Mesothelial cell of epicardium (in vitro differentiated cells): ENCODE results near the gene ADI1. TPM values are rescaled to one million over a fixed set of nuclear protein-coding genes. Genes with fewer than 3 reads are reported as not detected.

ENCODE experiments used
- DNase-seq, 2 experiments: peaks; one replicate each; pipeline ENCODE4 v3.0.0; 2021; ENCODE audit warnings: low spot score in 2 of 2; ENCODE audit not compliant: unreplicated experiment in 2 of 2
- H3K27ac Mint-ChIP-seq: 2 replicates; pipeline ENCODE4 v1.8.0; 2021; ENCODE audit warnings: mixed read lengths
- H3K27me3 Mint-ChIP-seq: 2 replicates; pipeline ENCODE4 v1.8.0; 2021; ENCODE audit warnings: low read depth, mixed read lengths
- H3K36me3 Mint-ChIP-seq: 2 replicates; pipeline ENCODE4 v1.8.0; 2021; ENCODE audit warnings: mixed read lengths
- H3K4me1 Mint-ChIP-seq: 2 replicates; pipeline ENCODE4 v1.8.0; 2021; ENCODE audit warnings: mixed read lengths
- H3K4me3 Mint-ChIP-seq: 2 replicates; pipeline ENCODE4 v1.8.0; 2021; ENCODE audit warnings: mild to moderate bottlenecking, moderate library complexity, mixed read lengths
- H3K9me3 Mint-ChIP-seq: 2 replicates; pipeline ENCODE4 v1.8.0; 2021; ENCODE audit warnings: mixed read lengths
- total RNA-seq: library from RNA; stranded (reverse); gene quantifications from 3 replicates; pipeline ENCODE4 v1.2.1, GENCODE V29; 2021
- TF ChIP-seq, protein P1 (sequence below): fragments of 200-600 bp; sonication (generic); IDR thresholded peaks from one replicate; pipeline ENCODE4 v1.5.0; 2021; ENCODE audit warnings: antibody characterized with exemption; ENCODE audit not compliant: unreplicated experiment

The ADI1 gene
- total RNA-seq, 1 donor from 2014 or later, result 16.6 TPM

DNA sequence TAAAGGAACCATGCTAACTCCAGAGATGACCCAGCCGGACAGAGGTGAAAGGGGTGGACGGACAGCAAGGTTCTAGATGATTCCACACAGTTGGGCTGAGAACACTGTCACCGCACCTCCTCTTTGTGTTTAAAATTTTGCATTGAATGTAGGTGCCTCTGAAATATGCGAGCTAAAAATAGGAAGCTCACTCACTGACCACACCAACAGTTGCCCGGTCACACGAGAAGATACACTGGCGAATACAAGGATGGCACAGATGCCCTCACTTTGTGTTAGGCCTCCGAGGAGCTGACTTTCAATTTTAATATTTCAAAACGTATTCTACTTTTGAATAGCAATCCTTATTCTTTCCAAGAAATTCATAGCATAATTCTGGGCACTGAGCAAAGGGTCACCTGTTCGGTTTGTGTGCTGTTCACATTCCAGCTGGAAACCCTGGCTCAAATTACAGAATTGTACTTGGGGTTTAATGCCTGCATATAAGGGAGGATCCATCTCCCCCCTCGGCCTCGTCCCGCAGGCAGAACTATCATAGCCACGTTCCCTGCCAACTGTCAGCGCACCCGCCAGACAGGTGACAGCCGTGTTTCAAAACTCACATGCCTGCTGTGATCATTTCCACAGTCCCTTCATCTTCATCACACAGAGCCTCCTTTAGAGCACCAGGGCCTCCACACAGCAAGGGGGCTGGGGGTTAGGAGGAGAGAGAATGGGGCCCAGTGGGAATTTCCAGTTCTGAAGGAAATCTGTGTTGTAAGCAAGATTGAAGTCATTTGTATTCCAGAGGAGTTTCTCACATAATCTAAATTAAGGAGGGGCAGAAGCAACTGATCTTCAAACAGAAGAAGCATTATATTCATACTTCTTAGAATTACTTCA is 48.2 kb downstream of the ADI1 start:
- Mint-ChIP-seq H3K9me3 (no peaks in the 10 kb centered on the region), H3K36me3 (peaks cover 23% of the 10 kb centered on the region), H3K27ac (no peak overlapping the region), H3K4me1 (no peaks in the 10 kb centered on the region), H3K27me3 (no peaks in the 10 kb centered on the region), H3K4me3 (no peak overlapping the region)
- TF ChIP-seq, protein P1, sequence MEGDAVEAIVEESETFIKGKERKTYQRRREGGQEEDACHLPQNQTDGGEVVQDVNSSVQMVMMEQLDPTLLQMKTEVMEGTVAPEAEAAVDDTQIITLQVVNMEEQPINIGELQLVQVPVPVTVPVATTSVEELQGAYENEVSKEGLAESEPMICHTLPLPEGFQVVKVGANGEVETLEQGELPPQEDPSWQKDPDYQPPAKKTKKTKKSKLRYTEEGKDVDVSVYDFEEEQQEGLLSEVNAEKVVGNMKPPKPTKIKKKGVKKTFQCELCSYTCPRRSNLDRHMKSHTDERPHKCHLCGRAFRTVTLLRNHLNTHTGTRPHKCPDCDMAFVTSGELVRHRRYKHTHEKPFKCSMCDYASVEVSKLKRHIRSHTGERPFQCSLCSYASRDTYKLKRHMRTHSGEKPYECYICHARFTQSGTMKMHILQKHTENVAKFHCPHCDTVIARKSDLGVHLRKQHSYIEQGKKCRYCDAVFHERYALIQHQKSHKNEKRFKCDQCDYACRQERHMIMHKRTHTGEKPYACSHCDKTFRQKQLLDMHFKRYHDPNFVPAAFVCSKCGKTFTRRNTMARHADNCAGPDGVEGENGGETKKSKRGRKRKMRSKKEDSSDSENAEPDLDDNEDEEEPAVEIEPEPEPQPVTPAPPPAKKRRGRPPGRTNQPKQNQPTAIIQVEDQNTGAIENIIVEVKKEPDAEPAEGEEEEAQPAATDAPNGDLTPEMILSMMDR, result no peak
- DNase-seq, result no peak

DNA sequence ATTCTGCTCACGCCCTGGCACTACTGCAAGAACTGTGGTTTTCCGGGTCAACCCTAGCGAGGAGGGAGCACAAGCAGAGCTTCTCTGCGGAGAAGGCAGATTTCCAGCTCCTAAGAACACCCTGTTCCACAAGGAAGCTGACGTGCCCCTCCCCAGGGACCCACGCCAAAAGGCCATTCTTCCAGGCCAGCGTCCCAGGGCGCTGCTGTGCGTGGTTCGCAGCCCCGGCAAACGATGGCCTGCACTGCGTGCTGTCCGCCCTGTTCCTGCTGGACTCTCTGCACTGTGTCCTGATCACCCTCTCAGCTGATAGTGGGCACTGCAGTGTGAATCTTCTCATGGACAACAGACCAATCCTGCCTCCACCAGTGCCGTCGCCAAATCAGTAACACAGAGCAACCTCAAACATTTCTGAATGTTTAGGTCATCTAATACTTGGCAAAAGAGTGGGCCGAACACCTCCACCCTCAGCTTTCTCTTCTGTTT is 49.1 kb downstream of the ADI1 start:
- Mint-ChIP-seq H3K27ac (peak overlapping the region; percentile 43), H3K27me3 (no peaks in the 10 kb centered on the region), H3K4me1 (no peaks in the 10 kb centered on the region), H3K4me3 (no peak overlapping the region), H3K36me3 (peaks cover 22% of the 10 kb centered on the region), H3K9me3 (no peaks in the 10 kb centered on the region)
- DNase-seq, result no peak
- TF ChIP-seq, protein P1, result no peak

DNA sequence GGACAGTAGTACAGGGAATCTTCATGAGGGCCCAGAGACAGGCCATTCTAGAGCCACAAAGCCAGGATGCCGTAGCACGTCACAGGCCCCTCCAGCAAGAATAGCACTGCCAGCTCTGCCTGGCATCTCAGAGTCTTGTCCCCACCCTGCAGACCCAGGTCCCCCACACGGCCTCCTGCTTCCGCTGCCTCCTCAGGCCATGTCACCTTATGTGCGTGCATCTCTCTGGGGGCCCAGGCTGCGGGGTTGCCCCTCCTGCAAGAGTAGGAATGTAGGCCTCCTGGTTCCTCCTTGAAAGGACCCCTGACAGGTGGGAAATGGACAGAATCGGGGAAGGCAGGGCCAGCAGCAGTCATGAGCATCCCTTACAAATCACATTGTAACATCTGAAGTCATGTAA is 49.8 kb downstream of the ADI1 start:
- Mint-ChIP-seq H3K4me3 (no peak overlapping the region), H3K36me3 (peaks cover 19% of the 10 kb centered on the region), H3K4me1 (no peaks in the 10 kb centered on the region), H3K27me3 (no peaks in the 10 kb centered on the region), H3K27ac (no peak overlapping the region), H3K9me3 (no peaks in the 10 kb centered on the region)
- no peak for DNase-seq
- TF ChIP-seq, protein P1, result no peak

DNA sequence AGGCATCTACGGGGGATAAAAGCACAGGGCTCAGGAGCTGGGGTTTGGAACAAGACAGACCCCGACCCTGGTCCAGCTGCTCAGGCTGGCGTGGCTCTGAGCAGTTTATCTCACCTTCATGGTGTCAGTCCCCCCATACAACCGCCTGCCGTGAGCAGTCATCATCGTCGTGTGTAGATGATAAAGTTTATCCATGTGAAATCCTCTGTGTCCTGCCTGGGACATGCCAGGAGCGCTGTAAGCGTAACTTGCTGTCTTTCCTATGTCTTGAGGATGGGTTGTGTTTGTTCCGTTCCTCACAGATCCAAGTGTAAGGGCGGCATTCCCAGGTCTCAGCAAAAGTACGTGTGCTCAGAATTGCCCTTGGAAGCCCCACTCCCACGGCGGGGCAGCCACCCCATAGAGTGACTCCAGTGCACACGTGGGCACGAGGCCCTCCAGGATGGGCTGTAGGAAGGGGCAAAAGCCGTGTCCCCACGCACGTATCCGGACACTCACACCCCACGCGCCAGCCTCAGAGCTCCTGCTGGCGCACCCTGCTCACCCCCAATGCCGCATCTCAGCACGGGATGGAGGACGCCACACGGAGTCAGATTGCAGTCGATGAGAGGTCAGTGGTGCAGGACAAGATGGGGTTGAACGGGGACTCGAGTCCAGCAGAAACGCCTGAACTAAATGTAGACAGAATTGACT is 50.9 kb downstream of the ADI1 start:
- Mint-ChIP-seq H3K4me3 (no peak overlapping the region), H3K4me1 (no peaks in the 10 kb centered on the region), H3K27me3 (no peaks in the 10 kb centered on the region), H3K36me3 (peaks cover 18% of the 10 kb centered on the region), H3K9me3 (no peaks in the 10 kb centered on the region), H3K27ac (no peak overlapping the region)
- TF ChIP-seq, protein P1, result no peak
- no peak for DNase-seq

DNA sequence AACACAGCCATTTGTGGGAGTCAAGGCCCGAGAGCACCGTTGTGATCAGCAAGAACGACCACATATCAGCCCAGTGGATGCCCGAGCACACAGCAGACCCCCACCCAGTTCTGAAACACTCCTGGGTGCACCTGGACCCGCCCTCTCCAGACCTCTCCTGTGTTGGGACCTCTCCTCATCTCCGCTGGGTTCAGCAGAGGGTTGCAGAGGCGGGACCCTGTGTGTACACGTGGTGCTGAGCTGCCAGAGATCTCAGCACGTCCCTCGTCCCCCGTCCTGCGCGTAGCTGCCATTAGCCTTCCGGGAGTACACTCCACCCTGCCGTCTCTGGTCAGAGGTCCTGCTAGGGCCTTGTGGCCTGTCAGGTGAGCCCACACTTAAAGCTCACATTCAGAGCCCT is 51.7 kb downstream of the ADI1 start:
- Mint-ChIP-seq H3K27me3 (no peaks in the 10 kb centered on the region), H3K4me1 (no peaks in the 10 kb centered on the region), H3K4me3 (no peak overlapping the region), H3K36me3 (peaks cover 18% of the 10 kb centered on the region), H3K9me3 (no peaks in the 10 kb centered on the region), H3K27ac (no peak overlapping the region)
- TF ChIP-seq, protein P1, result no peak
- DNase-seq, result no peak
